Measurements from ENCODE around the gene CDH7. TPM values are rescaled to one million over a fixed set of nuclear protein-coding genes. Genes with fewer than 3 reads are reported as not detected.

Gene CDH7, protein sequence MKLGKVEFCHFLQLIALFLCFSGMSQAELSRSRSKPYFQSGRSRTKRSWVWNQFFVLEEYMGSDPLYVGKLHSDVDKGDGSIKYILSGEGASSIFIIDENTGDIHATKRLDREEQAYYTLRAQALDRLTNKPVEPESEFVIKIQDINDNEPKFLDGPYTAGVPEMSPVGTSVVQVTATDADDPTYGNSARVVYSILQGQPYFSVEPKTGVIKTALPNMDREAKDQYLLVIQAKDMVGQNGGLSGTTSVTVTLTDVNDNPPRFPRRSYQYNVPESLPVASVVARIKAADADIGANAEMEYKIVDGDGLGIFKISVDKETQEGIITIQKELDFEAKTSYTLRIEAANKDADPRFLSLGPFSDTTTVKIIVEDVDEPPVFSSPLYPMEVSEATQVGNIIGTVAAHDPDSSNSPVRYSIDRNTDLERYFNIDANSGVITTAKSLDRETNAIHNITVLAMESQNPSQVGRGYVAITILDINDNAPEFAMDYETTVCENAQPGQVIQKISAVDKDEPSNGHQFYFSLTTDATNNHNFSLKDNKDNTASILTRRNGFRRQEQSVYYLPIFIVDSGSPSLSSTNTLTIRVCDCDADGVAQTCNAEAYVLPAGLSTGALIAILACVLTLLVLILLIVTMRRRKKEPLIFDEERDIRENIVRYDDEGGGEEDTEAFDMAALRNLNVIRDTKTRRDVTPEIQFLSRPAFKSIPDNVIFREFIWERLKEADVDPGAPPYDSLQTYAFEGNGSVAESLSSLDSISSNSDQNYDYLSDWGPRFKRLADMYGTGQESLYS
- under 1 TPM in 1 of 4 donors, not detected in 3; 0.47 TPM for total RNA-seq

DNA sequence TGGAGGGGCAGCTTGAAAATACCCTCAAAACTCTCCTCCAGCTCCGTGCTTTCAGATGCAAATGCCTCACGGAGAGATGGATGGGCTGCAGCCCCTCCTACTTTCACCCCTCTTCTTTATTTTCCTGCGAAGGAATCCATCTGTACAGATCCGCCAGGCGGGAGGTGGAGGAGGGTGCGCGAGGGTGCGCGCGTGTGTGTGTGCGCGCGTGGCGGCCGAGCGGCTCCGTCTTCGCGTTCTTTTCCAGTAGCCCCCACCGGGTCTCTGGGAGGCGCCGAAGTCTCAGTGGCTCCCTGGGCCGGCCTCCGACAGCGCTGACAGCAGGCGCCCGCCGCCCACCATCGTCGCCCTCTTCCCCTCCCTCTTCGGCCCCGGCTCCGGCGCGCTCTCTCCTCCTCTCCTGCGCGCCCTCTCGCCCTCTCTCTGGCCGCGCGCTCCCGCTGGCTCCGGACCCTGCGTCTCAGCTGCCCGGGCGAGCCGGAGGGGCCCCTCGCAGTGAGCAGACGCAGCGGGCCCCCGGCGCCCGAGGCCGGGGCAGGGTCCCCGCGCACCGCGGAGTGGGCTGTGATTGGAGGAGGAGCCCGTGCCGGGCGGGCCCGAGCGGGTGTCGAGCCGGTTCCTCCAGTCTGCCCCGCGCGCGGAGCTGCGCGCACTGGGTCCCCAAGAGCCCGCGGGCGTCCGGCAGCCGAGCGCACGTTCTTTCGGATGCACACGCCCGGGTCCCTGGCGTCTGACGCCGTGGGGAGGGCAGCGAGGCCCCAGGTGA, at the start of gene CDH7:
TSS of gene CDH7 (plus strand) at position 624 of the 766 bp plus-strand sequence. CDS start 11,831 bp downstream, outside the sequence.
- TF ChIP-seq, protein P1, sequence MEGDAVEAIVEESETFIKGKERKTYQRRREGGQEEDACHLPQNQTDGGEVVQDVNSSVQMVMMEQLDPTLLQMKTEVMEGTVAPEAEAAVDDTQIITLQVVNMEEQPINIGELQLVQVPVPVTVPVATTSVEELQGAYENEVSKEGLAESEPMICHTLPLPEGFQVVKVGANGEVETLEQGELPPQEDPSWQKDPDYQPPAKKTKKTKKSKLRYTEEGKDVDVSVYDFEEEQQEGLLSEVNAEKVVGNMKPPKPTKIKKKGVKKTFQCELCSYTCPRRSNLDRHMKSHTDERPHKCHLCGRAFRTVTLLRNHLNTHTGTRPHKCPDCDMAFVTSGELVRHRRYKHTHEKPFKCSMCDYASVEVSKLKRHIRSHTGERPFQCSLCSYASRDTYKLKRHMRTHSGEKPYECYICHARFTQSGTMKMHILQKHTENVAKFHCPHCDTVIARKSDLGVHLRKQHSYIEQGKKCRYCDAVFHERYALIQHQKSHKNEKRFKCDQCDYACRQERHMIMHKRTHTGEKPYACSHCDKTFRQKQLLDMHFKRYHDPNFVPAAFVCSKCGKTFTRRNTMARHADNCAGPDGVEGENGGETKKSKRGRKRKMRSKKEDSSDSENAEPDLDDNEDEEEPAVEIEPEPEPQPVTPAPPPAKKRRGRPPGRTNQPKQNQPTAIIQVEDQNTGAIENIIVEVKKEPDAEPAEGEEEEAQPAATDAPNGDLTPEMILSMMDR (IDR thresholded peaks at IDR 0.05), result no peak
- ATAC-seq (ENCODE audit: low FRiP score) (no peak), DNase-seq (ENCODE audit: low spot score) (no peak)

DNA sequence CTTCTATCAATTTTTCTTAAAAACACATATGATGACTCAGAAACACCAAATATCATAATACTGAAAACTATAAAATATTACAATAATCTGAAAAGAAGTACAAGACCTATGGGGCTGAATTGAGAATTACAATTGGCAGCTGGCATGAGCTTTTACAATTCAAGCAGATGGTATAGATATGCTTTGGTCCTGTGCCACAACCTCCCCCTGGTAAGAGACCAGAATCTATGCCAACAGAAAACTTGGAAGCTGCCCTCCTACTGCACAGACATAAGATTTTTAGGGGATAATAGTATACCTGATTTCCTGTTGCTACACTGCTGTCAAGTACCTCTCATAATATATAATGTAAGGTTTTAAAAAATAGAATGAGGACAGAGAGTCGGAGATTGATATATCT, 46.8 kb upstream of the CDH7 start:
- DNase-seq (ENCODE audit: low spot score) (no peak), ATAC-seq (ENCODE audit: low FRiP score) (no peak)
- TF ChIP-seq, protein P1 (IDR thresholded peaks at IDR 0.05), result no peak

DNA sequence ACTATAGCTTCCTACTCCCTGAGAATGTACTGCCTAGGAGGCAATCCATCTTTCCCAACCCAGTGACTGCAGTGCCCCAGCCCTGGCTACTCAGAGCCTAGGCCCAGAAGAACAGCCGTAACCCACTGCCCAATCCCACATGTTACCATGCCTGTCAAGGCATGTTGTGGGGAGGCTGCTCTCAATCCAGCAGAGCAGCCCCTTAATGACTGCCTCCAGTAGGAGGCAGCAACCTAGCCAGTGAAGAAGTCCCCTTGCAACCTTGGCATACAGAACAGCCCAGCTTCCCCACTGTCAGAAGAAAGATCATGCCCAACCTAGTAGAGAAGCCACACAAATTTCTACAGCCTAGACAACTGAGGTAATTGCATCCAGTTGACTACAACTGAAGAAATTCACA, 44.2 kb upstream of the CDH7 start:
- ATAC-seq (ENCODE audit: low FRiP score), result no peak
- no peak for DNase-seq (ENCODE audit: low spot score)
- TF ChIP-seq, protein P1 (IDR thresholded peaks at IDR 0.05), result no peak

DNA sequence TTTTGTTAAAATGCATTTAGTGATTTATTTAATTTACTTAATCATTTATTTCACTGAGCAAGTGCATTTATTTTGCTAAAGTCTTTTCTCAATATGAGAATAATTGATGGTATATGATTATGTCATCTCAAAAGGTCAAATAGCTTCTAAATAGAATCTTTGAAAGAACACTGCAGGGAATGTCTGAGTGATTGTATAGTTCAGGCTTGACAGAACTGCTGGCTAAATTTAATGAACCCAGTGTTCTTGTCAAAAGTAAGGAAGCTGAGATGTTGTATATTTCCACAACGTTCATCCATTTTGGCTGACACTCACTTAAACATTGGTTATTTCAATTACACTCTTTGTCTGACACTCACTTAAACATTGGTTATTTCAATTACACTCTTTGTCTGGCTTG, 39.3 kb upstream of the CDH7 start:
- DNase-seq (ENCODE audit: low spot score) (no peak), ATAC-seq (ENCODE audit: low FRiP score) (no peak)
- TF ChIP-seq, protein P1 (IDR thresholded peaks at IDR 0.05), result no peak

DNA sequence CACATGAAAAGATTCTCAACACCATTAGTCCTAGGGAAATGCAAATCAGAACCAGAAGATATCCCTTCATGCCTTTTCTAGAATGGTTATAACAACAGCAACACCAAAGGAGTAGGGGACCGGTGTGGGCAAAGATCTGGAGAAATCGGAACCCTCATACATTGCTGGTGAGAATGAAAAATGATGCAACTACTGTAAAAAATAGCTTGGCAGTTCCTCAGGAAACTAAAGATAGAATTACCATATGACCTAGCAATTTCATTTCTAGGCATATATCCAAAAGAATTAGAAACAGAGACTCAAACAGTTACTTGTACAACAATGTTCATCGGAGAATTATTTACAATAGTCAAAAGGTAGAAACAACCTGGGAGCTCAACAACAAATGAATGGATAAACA, 29.2 kb upstream of the CDH7 start:
- no peak for DNase-seq (ENCODE audit: low spot score)
- TF ChIP-seq, protein P1 (IDR thresholded peaks at IDR 0.05), result no peak
- no peak for ATAC-seq (ENCODE audit: low FRiP score)

DNA sequence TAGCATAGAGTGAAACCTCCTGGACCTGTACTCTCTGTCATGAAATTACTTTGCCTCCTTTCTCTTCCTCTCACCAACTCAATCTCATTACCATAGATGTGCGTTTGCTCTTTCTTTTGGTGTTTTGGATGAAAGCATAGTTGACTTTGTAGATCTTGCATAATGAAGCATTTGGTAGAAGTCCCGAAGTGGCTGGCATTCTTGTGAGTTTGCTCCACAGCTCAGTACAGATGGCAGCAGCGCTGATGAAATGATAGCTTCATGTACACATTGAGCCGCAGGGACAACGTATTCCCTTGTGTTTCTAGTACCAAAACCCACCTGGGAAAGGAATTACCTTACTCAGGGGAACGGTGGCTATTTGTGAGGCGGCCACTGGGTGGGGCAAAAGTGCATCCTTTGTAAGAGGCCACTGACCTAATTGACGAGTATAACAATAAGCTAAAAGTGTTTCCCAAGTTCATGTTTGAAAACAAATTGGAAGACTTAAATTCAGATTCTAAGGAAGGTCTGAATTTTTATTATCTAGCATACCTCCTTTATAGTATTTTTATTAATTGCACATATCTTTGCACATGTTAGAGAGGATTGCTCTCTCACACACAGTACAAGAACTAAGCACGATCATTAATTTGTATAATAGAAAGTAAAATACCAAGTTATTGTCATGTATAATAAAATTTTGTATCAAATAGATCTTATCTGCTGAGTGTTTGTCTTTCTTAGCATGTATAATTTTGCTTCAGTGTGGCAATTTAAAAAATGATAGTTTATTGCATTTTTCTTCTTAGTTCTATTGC, 25.4 kb upstream of the CDH7 start:
- TF ChIP-seq, protein P1 (IDR thresholded peaks at IDR 0.05), result no peak
- no peak for DNase-seq (ENCODE audit: low spot score)
- ATAC-seq (ENCODE audit: low FRiP score), result no peak

All from omental fat pad (tissue), 4 donors.